ENCODE data around the gene PARVA.

Gene PARVA

GRCh38 chr11:12435264-12435663, 57.9 kb downstream of the PARVA start:
- in situ Hi-C loops (cut with MboI; ENCODE audit: low pct_unique_long_range_greater_than_20kb, low sequenced_read_pairs, unreplicated experiment), result no loop called here
- no peak for TF ChIP-seq CTCF (IDR thresholded peaks at IDR 0.05; ENCODE audit: extremely low read depth, insufficient read depth, missing control alignments)
- DNase-seq (ENCODE audit: low spot score), result no peak

DNA sequence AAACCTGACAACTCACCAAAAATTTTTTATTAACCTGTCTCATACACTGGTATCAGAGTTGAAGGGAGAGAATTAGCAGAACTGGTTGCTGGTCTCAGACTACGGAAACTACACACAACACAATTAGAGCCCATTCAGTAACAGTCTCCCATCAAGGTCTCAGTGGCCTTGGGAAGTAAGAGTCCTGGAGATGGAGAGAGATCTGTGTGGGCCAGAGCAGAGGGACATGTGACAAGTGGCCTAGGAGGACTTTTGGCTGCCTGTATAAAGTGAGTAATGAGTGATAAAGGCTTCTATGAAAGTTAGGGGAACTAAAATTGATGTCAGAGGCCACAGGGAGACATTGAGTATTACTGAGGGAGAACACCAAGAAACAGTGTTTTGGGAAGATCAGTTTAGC, 58.9 kb downstream of the PARVA start:
- no peak for DNase-seq (ENCODE audit: low spot score)
- in situ Hi-C loops (cut with MboI; ENCODE audit: low pct_unique_long_range_greater_than_20kb, low sequenced_read_pairs, unreplicated experiment), result no loop called here
- no peak for TF ChIP-seq CTCF (IDR thresholded peaks at IDR 0.05; ENCODE audit: extremely low read depth, insufficient read depth, missing control alignments)

DNA sequence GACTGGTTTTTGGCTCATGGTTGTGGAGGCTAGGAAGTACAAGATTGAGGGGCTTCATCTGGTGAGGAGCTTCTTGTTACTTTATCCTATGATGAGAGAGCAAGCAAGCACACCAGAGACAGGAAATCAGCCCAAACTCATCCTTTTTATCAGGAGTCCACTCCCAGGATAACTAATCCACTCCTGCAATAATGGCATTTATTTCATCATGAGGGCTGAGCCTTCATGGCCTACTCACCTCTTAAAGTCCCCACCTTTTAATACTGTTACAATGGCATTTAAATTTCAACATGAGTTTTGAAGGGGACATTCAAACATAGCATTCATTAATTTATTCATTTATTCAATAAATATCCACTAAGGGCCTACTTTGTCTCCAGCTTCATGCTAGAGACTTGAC, 60.9 kb downstream of the PARVA start:
- TF ChIP-seq CTCF (IDR thresholded peaks at IDR 0.05; ENCODE audit: extremely low read depth, insufficient read depth, missing control alignments), result no peak
- in situ Hi-C loops (cut with MboI; ENCODE audit: low pct_unique_long_range_greater_than_20kb, low sequenced_read_pairs, unreplicated experiment), result no loop called here

GRCh38 chr11:12439615-12440014, 62.2 kb downstream of the PARVA start:
- DNase-seq (ENCODE audit: low spot score), result no peak
- TF ChIP-seq CTCF (IDR thresholded peaks at IDR 0.05; ENCODE audit: extremely low read depth, insufficient read depth, missing control alignments), result no peak
- in situ Hi-C loops (cut with MboI; ENCODE audit: low pct_unique_long_range_greater_than_20kb, low sequenced_read_pairs, unreplicated experiment), result no loop called here

More for the DNA sequence above, 60.9 kb downstream of the PARVA start:
- DNase-seq (ENCODE audit: low spot score), result no peak

DNA sequence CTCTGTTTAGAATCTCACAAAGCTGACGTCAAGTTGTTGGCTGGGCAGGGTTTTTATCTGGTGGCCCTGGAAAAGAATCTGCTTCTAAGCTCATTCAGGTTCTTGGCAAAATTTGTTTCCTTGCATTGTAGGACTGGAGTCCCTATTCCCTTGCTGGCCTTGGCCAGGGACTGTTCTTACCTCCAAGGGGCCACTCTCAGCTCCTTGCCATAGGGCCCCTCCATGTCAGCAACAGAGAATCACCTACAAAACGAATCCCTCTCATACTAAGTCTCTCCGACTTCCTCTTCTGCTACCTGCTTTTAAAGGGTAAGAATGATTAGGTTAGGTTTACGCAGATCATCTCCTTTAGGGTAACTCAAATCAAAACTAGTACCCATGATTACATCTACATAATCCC, 63.2 kb downstream of the PARVA start:
- in situ Hi-C loops (cut with MboI; ENCODE audit: low pct_unique_long_range_greater_than_20kb, low sequenced_read_pairs, unreplicated experiment), result no loop called here

GRCh38 chr11:12441231-12441861, 64.0 kb downstream of the PARVA start:
- no peak for TF ChIP-seq CTCF (IDR thresholded peaks at IDR 0.05; ENCODE audit: extremely low read depth, insufficient read depth, missing control alignments)
- no peak for DNase-seq (ENCODE audit: low spot score)
- in situ Hi-C loops (cut with MboI; ENCODE audit: low pct_unique_long_range_greater_than_20kb, low sequenced_read_pairs, unreplicated experiment), result no loop called here

More for the DNA sequence above, 63.2 kb downstream of the PARVA start:
- DNase-seq (ENCODE audit: low spot score), result no peak
- TF ChIP-seq CTCF (IDR thresholded peaks at IDR 0.05; ENCODE audit: extremely low read depth, insufficient read depth, missing control alignments), result no peak
